ENCODE results near the gene STARD13. TPM values are rescaled to one million over a fixed set of nuclear protein-coding genes. Genes with fewer than 3 reads are reported as not detected.

STARD13 gene
- total RNA-seq, 2 experiments from 2014 or later: 0.48 to 0.99 TPM

- no peak for DNase-seq
- no peak overlapping the region for H3K27ac Mint-ChIP-seq
- no peak overlapping the region for H3K4me3 Mint-ChIP-seq
- ChIA-PET POLR2A (no interaction called here), CTCF (no interaction called here)
- H3K9me3 Mint-ChIP-seq: no peaks in the 10 kb centered on the region
- peaks cover 8% of the 10 kb centered on the region for H3K27me3 Mint-ChIP-seq
- no peaks in the 10 kb centered on the region for H3K36me3 Mint-ChIP-seq
- no peaks in the 10 kb centered on the region for H3K4me1 Mint-ChIP-seq (ENCODE audit: low read depth)
- intact Hi-C loops (cut with micrococcal nuclease): no loop called here
Measured at GRCh38 chr13:33109801-33110200, 175.8 kb downstream of the STARD13 start.

- Mint-ChIP-seq H3K9me3 (no peaks in the 10 kb centered on the region), H3K36me3 (no peaks in the 10 kb centered on the region), H3K4me3 (no peak overlapping the region), H3K27me3 (peaks cover 10% of the 10 kb centered on the region), H3K27ac (no peak overlapping the region), H3K4me1 (ENCODE audit: low read depth) (no peaks in the 10 kb centered on the region)
- no peak for DNase-seq
- POLR2A ChIA-PET: no interaction called here
- CTCF ChIA-PET: interaction anchor here (0.8 kb wide), 1 partner anchor 249 kb away, joined by 3 read pairs; no protein-coding TSS in a partner anchor
- intact Hi-C loops (cut with micrococcal nuclease): no loop called here
Measured at GRCh38 chr13:33109271-33109697, 176.3 kb downstream of the STARD13 start.

GRCh38 chr13:33108620-33109019, 176.9 kb downstream of the STARD13 start:
- POLR2A ChIA-PET: no interaction called here
- Mint-ChIP-seq H3K4me3 (no peak overlapping the region), H3K9me3 (no peaks in the 10 kb centered on the region), H3K27ac (no peak overlapping the region), H3K27me3 (peaks cover 9% of the 10 kb centered on the region), H3K4me1 (ENCODE audit: low read depth) (no peaks in the 10 kb centered on the region), H3K36me3 (no peaks in the 10 kb centered on the region)
- CTCF ChIA-PET: interaction anchor here (0.8 kb wide), 1 partner anchor 249 kb away, joined by 3 read pairs; no protein-coding TSS in a partner anchor
- intact Hi-C loops (cut with micrococcal nuclease): no loop called here
- no peak for DNase-seq

DNA sequence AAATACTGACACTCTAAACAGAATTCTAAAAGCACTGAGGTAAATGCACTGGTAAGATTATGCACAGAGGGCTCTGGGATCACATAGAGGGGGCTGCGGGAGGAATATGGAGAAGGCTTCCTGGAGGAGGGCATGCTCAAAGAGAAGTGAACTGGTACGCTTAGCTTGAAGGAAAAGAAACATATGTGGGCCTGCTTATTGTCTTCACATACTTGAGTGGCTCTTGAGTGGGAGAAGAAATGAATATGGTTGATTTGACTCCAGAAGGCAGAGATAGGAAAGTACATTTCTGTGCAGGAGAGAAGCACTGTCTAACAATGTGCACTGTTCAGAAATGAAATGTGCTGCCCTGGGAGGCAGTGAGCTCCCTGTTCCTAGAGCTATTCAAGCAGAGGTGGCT, 178.2 kb downstream of the STARD13 start:
- H3K4me3 Mint-ChIP-seq: no peak overlapping the region
- no peak for DNase-seq
- no peaks in the 10 kb centered on the region for H3K36me3 Mint-ChIP-seq
- ChIA-PET CTCF (no interaction called here), POLR2A (no interaction called here)
- H3K9me3 Mint-ChIP-seq: no peaks in the 10 kb centered on the region
- H3K27ac Mint-ChIP-seq: no peak overlapping the region
- peaks cover 9% of the 10 kb centered on the region for H3K27me3 Mint-ChIP-seq
- intact Hi-C loops (cut with micrococcal nuclease): no loop called here
- H3K4me1 Mint-ChIP-seq (ENCODE audit: low read depth): no peaks in the 10 kb centered on the region

GRCh38 chr13:33106656-33107360, 178.7 kb downstream of the STARD13 start:
- peaks cover 9% of the 10 kb centered on the region for H3K27me3 Mint-ChIP-seq
- no peak for DNase-seq
- H3K27ac Mint-ChIP-seq: no peak overlapping the region
- intact Hi-C loops (cut with micrococcal nuclease): no loop called here
- POLR2A ChIA-PET: no interaction called here
- H3K9me3 Mint-ChIP-seq: no peaks in the 10 kb centered on the region
- CTCF ChIA-PET: no interaction called here
- H3K4me3 Mint-ChIP-seq: no peak overlapping the region
- no peaks in the 10 kb centered on the region for H3K36me3 Mint-ChIP-seq
- H3K4me1 Mint-ChIP-seq (ENCODE audit: low read depth): no peaks in the 10 kb centered on the region

DNA sequence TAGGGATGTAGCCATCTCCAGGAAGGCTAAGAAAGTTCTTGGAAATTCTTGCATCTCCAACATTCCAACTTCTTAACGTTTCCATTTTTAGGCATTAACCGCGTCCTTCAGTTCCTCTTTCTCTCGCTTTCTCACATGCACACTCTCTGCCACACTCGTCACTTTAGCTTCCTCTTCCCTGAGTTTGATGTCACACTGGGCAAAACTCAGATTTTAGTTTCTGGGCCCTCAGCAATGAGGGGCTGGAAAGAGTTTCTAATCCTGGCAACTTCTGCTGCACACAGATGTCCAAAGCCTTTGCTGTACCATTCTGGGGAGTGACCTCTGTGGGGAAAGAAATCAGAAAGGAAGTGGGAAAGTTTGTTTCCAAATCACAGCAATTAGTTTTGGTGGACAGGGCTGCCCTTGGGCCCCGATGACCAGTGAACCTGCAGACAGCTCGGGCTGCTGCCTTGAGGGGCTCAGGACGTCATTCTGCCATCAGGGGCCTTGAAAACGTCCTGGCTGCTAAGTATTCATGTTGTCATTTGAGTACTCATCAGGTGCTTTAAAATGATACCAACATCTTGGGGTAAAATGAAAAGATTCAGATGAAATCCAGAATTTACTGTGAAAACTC, 180.1 kb downstream of the STARD13 start:
- peaks cover 8% of the 10 kb centered on the region for H3K27me3 Mint-ChIP-seq
- intact Hi-C loops (cut with micrococcal nuclease): no loop called here
- no peaks in the 10 kb centered on the region for H3K36me3 Mint-ChIP-seq
- H3K4me1 Mint-ChIP-seq (ENCODE audit: low read depth): no peaks in the 10 kb centered on the region
- no peak for DNase-seq
- no peaks in the 10 kb centered on the region for H3K9me3 Mint-ChIP-seq
- CTCF ChIA-PET: no interaction called here
- POLR2A ChIA-PET: no interaction called here
- H3K27ac Mint-ChIP-seq: no peak overlapping the region
- no peak overlapping the region for H3K4me3 Mint-ChIP-seq

DNA sequence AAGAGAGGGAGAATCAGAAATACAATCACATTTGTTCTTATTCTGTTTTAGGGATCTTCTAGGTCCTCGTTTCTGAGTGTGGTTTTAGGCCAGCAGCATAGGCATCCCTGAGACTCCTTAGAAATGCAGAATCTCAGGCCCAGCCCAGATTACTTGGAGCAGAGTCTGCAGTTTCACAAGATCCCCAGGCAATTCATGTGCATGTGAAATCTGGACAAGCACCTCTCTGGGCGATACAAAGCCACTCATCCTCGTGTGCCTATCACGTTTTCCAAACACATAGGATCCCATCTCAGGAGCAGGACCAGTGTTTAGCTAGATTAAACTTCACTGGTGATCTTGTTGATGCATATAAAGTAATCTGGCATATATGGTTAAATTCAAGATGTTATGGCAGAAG, 182.1 kb downstream of the STARD13 start:
- no peaks in the 10 kb centered on the region for H3K36me3 Mint-ChIP-seq
- intact Hi-C loops (cut with micrococcal nuclease): no loop called here
- H3K27me3 Mint-ChIP-seq: peaks cover 9% of the 10 kb centered on the region
- no peaks in the 10 kb centered on the region for H3K4me1 Mint-ChIP-seq (ENCODE audit: low read depth)
- H3K9me3 Mint-ChIP-seq: peaks cover 2% of the 10 kb centered on the region
- CTCF ChIA-PET: no interaction called here
- no peak for DNase-seq
- no peak overlapping the region for H3K27ac Mint-ChIP-seq
- no peak overlapping the region for H3K4me3 Mint-ChIP-seq
- POLR2A ChIA-PET: no interaction called here

- Mint-ChIP-seq H3K4me3 (no peak overlapping the region), H3K36me3 (no peaks in the 10 kb centered on the region), H3K4me1 (ENCODE audit: low read depth) (no peaks in the 10 kb centered on the region), H3K27me3 (peaks cover 9% of the 10 kb centered on the region), H3K9me3 (peaks cover 7% of the 10 kb centered on the region), H3K27ac (no peak overlapping the region)
- POLR2A ChIA-PET: no interaction called here
- intact Hi-C loops (cut with micrococcal nuclease): no loop called here
- DNase-seq: no peak
- CTCF ChIA-PET: no interaction called here
Measured at GRCh38 chr13:33101835-33102234, 183.7 kb downstream of the STARD13 start.

DNA sequence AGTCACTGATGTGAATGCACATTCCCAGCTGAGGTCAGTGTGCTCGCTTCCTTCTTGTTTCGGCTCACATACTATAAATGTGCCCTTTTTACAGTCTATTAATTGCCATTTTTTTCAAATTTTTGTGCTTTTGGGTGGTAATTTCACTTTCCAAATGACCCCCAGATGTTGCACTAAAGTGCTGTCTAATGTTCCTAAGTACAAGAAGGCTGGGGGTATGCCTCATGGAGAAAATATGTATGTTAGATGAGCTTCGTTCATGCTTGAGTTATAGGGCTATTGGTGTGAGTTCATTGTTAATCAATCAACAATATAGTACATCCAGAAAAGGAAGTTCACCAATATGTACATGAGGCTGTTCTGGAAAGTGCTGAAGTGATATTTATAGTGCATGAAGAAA, 184.7 kb downstream of the STARD13 start:
- DNase-seq: no peak
- POLR2A ChIA-PET: no interaction called here
- no peak overlapping the region for H3K27ac Mint-ChIP-seq
- peaks cover 7% of the 10 kb centered on the region for H3K9me3 Mint-ChIP-seq
- intact Hi-C loops (cut with micrococcal nuclease): no loop called here
- H3K27me3 Mint-ChIP-seq: peaks cover 7% of the 10 kb centered on the region
- no peak overlapping the region for H3K4me3 Mint-ChIP-seq
- H3K36me3 Mint-ChIP-seq: no peaks in the 10 kb centered on the region
- no peaks in the 10 kb centered on the region for H3K4me1 Mint-ChIP-seq (ENCODE audit: low read depth)
- CTCF ChIA-PET: no interaction called here

DNA sequence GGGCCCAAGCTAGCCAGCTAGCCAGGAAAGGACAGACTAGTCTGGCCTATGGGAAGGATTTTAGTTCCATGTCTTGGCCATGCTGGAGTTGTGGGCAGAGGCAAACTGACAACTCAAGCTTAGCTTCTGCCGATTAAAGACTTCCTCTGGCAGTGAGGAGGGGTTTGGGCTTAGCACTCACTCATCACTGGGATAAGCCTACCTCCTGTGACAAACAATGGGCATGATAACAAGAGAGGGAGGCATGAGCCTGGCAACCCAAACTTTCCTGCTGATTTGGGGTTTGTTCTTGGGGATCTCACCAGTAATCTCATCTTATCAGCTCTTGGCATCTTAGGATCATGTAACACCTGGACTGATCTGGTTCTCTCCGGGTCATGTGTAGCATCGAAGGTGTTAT, 185.7 kb downstream of the STARD13 start:
- Mint-ChIP-seq H3K36me3 (no peaks in the 10 kb centered on the region), H3K4me3 (no peak overlapping the region), H3K9me3 (peaks cover 7% of the 10 kb centered on the region), H3K4me1 (ENCODE audit: low read depth) (no peaks in the 10 kb centered on the region), H3K27me3 (peaks cover 4% of the 10 kb centered on the region), H3K27ac (no peak overlapping the region)
- CTCF ChIA-PET: no interaction called here
- no peak for DNase-seq
- POLR2A ChIA-PET: no interaction called here
- intact Hi-C loops (cut with micrococcal nuclease): no loop called here

DNA sequence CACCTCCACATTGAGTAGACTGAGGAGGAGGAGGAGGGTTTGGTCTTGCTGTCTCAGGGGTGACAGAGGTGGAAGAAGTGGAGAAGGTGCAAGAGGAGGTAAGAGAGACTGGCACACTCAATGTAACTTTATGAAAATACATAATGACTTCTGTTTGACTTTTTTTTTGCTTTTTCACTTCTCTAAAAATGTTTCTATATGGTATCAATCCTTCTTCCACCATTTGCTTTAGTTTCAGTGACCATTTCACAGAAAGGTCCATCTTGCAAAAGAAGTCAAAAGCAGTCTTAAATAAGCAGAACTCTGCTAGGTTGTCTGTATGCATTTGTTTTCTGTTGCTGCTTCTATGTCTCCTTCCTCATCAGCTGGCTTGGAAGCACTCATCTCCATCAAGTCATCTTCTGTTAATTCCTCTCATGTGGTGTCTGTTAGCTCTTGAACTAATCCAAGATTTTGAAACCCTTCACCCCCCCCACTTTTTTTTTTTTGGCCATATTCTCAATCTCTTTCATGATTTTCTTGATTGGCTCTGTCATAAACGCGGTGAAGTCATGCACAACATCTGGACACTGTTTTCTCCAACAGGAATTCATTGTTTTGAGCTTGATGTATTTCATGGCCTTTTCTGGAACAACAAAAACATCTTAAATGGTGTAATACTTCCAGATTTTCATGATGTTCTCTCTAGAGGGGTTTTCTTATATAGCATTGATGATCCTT, 188.5 kb downstream of the STARD13 start:
- no peaks in the 10 kb centered on the region for H3K4me1 Mint-ChIP-seq (ENCODE audit: low read depth)
- no peak overlapping the region for H3K27ac Mint-ChIP-seq
- CTCF ChIA-PET: no interaction called here
- DNase-seq: no peak
- peaks cover 1% of the 10 kb centered on the region for H3K27me3 Mint-ChIP-seq
- POLR2A ChIA-PET: no interaction called here
- no peaks in the 10 kb centered on the region for H3K36me3 Mint-ChIP-seq
- no peak overlapping the region for H3K4me3 Mint-ChIP-seq
- peaks cover 7% of the 10 kb centered on the region for H3K9me3 Mint-ChIP-seq
- intact Hi-C loops (cut with micrococcal nuclease): no loop called here

- no peaks in the 10 kb centered on the region for H3K36me3 Mint-ChIP-seq
- no peak overlapping the region for H3K27ac Mint-ChIP-seq
- H3K4me3 Mint-ChIP-seq: no peak overlapping the region
- DNase-seq: no peak
- H3K4me1 Mint-ChIP-seq (ENCODE audit: low read depth): no peaks in the 10 kb centered on the region
- H3K27me3 Mint-ChIP-seq: peaks cover under 1% of the 10 kb centered on the region
- POLR2A ChIA-PET: no interaction called here
- no peaks in the 10 kb centered on the region for H3K9me3 Mint-ChIP-seq
- intact Hi-C loops (cut with micrococcal nuclease): no loop called here
- CTCF ChIA-PET: no interaction called here
Measured at GRCh38 chr13:33092073-33092987, 193.2 kb downstream of the STARD13 start.
